ENCODE results near the gene JARID2. TPM values are rescaled to one million over a fixed set of nuclear protein-coding genes. Genes with fewer than 3 reads are reported as not detected.

Gene JARID2
- total and polyA plus RNA-seq, 2 of the 4 experiments (the other 2 are of a cell fraction): 9.6 to 12.9 TPM

- H3K18ac ChIP-seq (ENCODE audit: low read depth, low read length): no peak overlapping the region
- BruUV-seq (replicated peaks): no TSS peak
- H4K91ac ChIP-seq (ENCODE audit: insufficient read depth, low read depth, low read length): no peak overlapping the region
- DNase-seq (no peak), ATAC-seq (ENCODE audit: low read depth) (no peak)
- H2BK120ac ChIP-seq (ENCODE audit: low read depth, low read length): no peak overlapping the region
- peaks cover 3% of the 10 kb centered on the region; the same call in 1 of the 2 replicates for H3K36me3 ChIP-seq (ENCODE audit: control insufficient read depth, insufficient read depth, low read length)
- 76% methylated on average over 2 of the region's 3 CpGs; no CpG with 5 or more reads in 1 of the 2 experiments for WGBS, 2 experiments (ENCODE audit: extremely low coverage in 2 of 2, insufficient read length in 1 of 2)
- H3K4me3 ChIP-seq (ENCODE audit: insufficient read depth, low read depth, low read length): no peak overlapping the region
- TF ChIP-seq, protein P1, sequence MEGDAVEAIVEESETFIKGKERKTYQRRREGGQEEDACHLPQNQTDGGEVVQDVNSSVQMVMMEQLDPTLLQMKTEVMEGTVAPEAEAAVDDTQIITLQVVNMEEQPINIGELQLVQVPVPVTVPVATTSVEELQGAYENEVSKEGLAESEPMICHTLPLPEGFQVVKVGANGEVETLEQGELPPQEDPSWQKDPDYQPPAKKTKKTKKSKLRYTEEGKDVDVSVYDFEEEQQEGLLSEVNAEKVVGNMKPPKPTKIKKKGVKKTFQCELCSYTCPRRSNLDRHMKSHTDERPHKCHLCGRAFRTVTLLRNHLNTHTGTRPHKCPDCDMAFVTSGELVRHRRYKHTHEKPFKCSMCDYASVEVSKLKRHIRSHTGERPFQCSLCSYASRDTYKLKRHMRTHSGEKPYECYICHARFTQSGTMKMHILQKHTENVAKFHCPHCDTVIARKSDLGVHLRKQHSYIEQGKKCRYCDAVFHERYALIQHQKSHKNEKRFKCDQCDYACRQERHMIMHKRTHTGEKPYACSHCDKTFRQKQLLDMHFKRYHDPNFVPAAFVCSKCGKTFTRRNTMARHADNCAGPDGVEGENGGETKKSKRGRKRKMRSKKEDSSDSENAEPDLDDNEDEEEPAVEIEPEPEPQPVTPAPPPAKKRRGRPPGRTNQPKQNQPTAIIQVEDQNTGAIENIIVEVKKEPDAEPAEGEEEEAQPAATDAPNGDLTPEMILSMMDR (conservative IDR thresholded peaks at IDR 0.05; ENCODE audit: low read depth, low read length): no peak
- TF ChIP-seq RAD21 (IDR thresholded peaks at IDR 0.05; ENCODE audit: low read length) (no peak), MAFK (IDR thresholded peaks at IDR 0.05; ENCODE audit: low read depth, low read length) (no peak), MAZ (IDR thresholded peaks at IDR 0.05; ENCODE audit: borderline replicate concordance, low read depth, low read length) (no peak), ELK1 (IDR thresholded peaks at IDR 0.05; ENCODE audit: borderline replicate concordance, low read depth, low read length) (no peak)
- TF ChIP-seq, protein P2, sequence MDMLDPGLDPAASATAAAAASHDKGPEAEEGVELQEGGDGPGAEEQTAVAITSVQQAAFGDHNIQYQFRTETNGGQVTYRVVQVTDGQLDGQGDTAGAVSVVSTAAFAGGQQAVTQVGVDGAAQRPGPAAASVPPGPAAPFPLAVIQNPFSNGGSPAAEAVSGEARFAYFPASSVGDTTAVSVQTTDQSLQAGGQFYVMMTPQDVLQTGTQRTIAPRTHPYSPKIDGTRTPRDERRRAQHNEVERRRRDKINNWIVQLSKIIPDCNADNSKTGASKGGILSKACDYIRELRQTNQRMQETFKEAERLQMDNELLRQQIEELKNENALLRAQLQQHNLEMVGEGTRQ (IDR thresholded peaks at IDR 0.05; ENCODE audit: low read depth, low read length): no peak
- POLR2A ChIA-PET (ENCODE audit: unreplicated experiment): no interaction called here
- CTCF ChIA-PET: no interaction called here
- H3K4me2 ChIP-seq (ENCODE audit: low read depth, low read length): no peak overlapping the region
- dilution Hi-C loops (cut with HindIII; ENCODE audit: low sequenced_read_pairs, unreplicated experiment): no loop called here
- no peak overlapping the region for H2AK5ac ChIP-seq (ENCODE audit: low read depth, low read length)
- H3K4ac ChIP-seq (ENCODE audit: low read depth, low read length): no peak overlapping the region
- H3K56ac ChIP-seq (ENCODE audit: extremely low read depth, insufficient read depth, low read length): no peak overlapping the region
- H4K20me1 ChIP-seq (ENCODE audit: insufficient read depth, low read length): peaks cover 89% of the 10 kb centered on the region
- H3K9ac ChIP-seq (ENCODE audit: low read depth, low read length): no peak overlapping the region
- H3K23ac ChIP-seq (ENCODE audit: low read depth, low read length): no peak overlapping the region
- H3K4me1 ChIP-seq (ENCODE audit: control insufficient read depth, insufficient read depth, low read length): peaks cover 22% of the 10 kb centered on the region
- H4K5ac ChIP-seq (ENCODE audit: low read depth, low read length): no peak overlapping the region
- no peak overlapping the region for H3K27ac ChIP-seq (ENCODE audit: insufficient read depth, low read length)
- peaks cover 61 to 86% of the 10 kb centered on the region in 2 experiments for H3K79me1 ChIP-seq (ENCODE audit: low read depth in 1 of 2, low read length in 2 of 2)
- in situ Hi-C loops (cut with MboI; ENCODE audit: low sequenced_read_pairs): no loop called here
- H3K9me1 ChIP-seq (ENCODE audit: insufficient read depth, low read length): peaks cover 31% of the 10 kb centered on the region
- H3K9me3 ChIP-seq (ENCODE audit: control insufficient read depth, insufficient read depth, low read length): no peaks in the 10 kb centered on the region
- H2AFZ ChIP-seq (replicated peaks; ENCODE audit: low read length, poor library complexity): no peak overlapping the region
- no peak overlapping the region for H2BK5ac ChIP-seq (ENCODE audit: low read depth, low read length, poor library complexity, severe bottlenecking)
- H2BK15ac ChIP-seq (ENCODE audit: low read depth, low read length): no peak overlapping the region
- no peak overlapping the region for H3K14ac ChIP-seq (replicated peaks; ENCODE audit: low read depth, low read length)
- no peaks in the 10 kb centered on the region for H3K27me3 ChIP-seq (ENCODE audit: control insufficient read depth, insufficient read depth, low read length)
- intact Hi-C loops (cut with micrococcal nuclease): no loop called here
- H2BK20ac ChIP-seq (ENCODE audit: low read depth, low read length): no peak overlapping the region
- no peak overlapping the region for H4K8ac ChIP-seq (ENCODE audit: low read depth in 2 of 2, low read length in 2 of 2)
- H2AK9ac ChIP-seq (replicated peaks; ENCODE audit: low read depth, low read length, poor library complexity): no peak overlapping the region
These were observed 181.0 kb downstream of the JARID2 start for GRCh38 chr6:15426901-15427300.
